ENCODE measurements around the gene HIGD1A. TPM values are rescaled to one million over a fixed set of nuclear protein-coding genes. Genes with fewer than 3 reads are reported as not detected.
"Not testable (repeated sequence)": the region's sequence is repeated elsewhere in the genome, so short reads cannot be mapped to it uniquely, and the experiment has no call there.

The HIGD1A gene
- total RNA-seq, 4 donors from 2014 or later: 52.3 to 239 (median 212) TPM

- no peaks in the 10 kb centered on the region for H3K36me3 ChIP-seq
- no peak for DNase-seq
- peak overlapping the region in 3 of 4 donors; percentile 51 to 82 (median 73) for H3K27ac ChIP-seq
- intact Hi-C loops (cut with DNase I): no loop called here
- WGBS, 2 donors: 72 to 80% methylated on average over 5 of the region's 5 CpGs
- TF ChIP-seq, protein P1, sequence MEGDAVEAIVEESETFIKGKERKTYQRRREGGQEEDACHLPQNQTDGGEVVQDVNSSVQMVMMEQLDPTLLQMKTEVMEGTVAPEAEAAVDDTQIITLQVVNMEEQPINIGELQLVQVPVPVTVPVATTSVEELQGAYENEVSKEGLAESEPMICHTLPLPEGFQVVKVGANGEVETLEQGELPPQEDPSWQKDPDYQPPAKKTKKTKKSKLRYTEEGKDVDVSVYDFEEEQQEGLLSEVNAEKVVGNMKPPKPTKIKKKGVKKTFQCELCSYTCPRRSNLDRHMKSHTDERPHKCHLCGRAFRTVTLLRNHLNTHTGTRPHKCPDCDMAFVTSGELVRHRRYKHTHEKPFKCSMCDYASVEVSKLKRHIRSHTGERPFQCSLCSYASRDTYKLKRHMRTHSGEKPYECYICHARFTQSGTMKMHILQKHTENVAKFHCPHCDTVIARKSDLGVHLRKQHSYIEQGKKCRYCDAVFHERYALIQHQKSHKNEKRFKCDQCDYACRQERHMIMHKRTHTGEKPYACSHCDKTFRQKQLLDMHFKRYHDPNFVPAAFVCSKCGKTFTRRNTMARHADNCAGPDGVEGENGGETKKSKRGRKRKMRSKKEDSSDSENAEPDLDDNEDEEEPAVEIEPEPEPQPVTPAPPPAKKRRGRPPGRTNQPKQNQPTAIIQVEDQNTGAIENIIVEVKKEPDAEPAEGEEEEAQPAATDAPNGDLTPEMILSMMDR (IDR thresholded peaks at IDR 0.05): no peak
- no peak for TF ChIP-seq POLR2A (IDR thresholded peaks at IDR 0.05)
- H3K27me3 ChIP-seq: no peaks in the 10 kb centered on the region
- peaks cover 8 to 27% (median 9%) of the 10 kb centered on the region in 3 donors for H3K4me1 ChIP-seq
- H3K4me3 ChIP-seq: no peak overlapping the region
- H3K9me3 ChIP-seq: no peaks in the 10 kb centered on the region
These were observed 10.0 kb upstream of the HIGD1A start for GRCh38 chr3:42814246-42814645.

DNA sequence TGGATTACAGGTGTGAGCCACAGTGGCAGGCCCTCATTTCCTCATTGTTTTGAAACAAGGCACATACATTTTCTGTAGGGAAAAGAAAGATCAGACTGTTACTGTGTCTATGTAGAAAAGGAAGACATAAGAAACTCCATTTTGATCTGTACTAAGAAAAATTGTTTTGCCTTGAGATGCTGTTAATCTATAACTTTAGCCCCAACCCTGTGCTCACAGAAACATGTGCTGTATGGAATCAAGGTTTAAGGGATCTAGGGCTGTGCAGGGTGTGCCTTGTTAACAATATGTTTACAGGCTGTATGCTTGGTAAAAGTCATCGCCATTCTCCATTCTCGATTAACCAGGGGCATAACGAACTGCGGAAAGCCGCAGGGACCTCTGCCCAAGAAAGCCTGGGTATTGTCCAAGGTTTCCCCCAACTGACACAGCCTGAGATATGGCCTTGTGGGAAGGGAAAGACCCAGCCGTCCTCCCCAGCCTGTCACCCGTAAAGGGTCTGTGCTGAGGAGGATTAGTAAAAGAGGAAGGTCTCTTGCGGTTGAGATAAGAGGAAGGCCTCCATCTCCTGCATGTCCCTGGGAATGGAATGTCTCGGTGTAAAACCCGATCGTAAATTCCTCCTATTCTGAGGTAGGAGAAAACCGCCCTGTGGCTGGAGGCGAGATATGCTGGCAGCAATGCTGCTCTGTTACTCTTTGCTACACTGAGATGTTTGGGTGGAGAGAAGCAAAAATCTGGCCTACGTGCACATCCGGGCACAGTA is 7.0 kb upstream of the HIGD1A start:
- intact Hi-C loops (cut with DNase I); H3K27ac ChIP-seq: not testable (repeated sequence)
- 69 to 79% methylated on average over 13 of the region's 15 CpGs for WGBS, 2 donors

GRCh38 chr3:42810706-42811105 is 6.4 kb upstream of the HIGD1A start:
- H3K4me3 ChIP-seq; DNase-seq; H3K27ac ChIP-seq; H3K9me3 ChIP-seq; intact Hi-C loops (cut with DNase I); H3K36me3 ChIP-seq; H3K27me3 ChIP-seq: not testable (repeated sequence)
- WGBS, 2 donors: 75 to 88% methylated on average over 10 of the region's 10 CpGs
- peaks cover 5 to 16% (median 5%) of the 10 kb centered on the region in 3 donors for H3K4me1 ChIP-seq

More for the DNA sequence above, 7.0 kb upstream of the HIGD1A start:
- H3K9me3 ChIP-seq, H3K36me3 ChIP-seq, H3K27me3 ChIP-seq, H3K4me3 ChIP-seq, DNase-seq: not testable (repeated sequence)
- H3K4me1 ChIP-seq: peaks cover 8 to 22% (median 9%) of the 10 kb centered on the region in 3 donors

DNA sequence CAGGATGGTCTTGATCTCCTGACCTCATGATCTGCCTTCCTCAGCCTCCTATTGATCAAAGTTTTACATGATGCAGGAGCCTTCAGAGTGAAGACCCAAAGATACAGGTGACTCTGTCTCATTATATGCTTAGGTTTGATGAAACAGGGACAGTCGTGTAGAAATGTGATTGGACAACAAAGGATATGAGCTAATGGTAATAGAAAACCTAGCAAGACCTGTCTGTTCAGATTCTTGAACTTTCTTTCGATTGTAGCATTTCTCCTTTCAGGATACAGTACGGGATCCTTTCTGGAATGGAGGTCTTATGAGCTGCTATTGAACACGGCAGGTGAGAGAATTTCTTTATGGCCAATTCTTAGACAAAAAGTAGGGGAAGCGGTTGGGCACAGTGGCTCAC is 4.9 kb upstream of the HIGD1A start, which contains the start of gene ACKR2:
Gene ACKR2 (plus strand): TSS at position 244 of the 400 bp plus-strand sequence. CDS start 55,058 bp downstream, outside the sequence.
- Histone ChIP-seq H3K4me1 (peaks cover 0 to 11% (median 5%) of the 10 kb centered on the region in 3 donors), H3K27me3 (no peaks in the 10 kb centered on the region), H3K4me3 (no peak within 1 kb of the TSS), H3K9me3 (no peaks in the 10 kb centered on the region), H3K27ac (no peak within 1 kb of the TSS), H3K36me3 (no peaks in the 10 kb centered on the region)
- no peak for TF ChIP-seq POLR2A (IDR thresholded peaks at IDR 0.05)
- TF ChIP-seq, protein P1 (IDR thresholded peaks at IDR 0.05): no peak
- intact Hi-C loops (cut with DNase I): no loop called here
- WGBS, 2 donors: 67 to 77% methylated on average over 5 of the region's 5 CpGs
- DNase-seq: no peak

GRCh38 chr3:42807929-42808328 is 3.6 kb upstream of the HIGD1A start:
- Histone ChIP-seq H3K27me3 (no peaks in the 10 kb centered on the region), H3K9me3 (no peaks in the 10 kb centered on the region), H3K36me3 (no peaks in the 10 kb centered on the region), H3K27ac (no peak overlapping the region), H3K4me1 (peaks cover 0 to 15% (median 9%) of the 10 kb centered on the region in 3 donors), H3K4me3 (no peak overlapping the region)
- TF ChIP-seq POLR2A (IDR thresholded peaks at IDR 0.05): no peak
- TF ChIP-seq, protein P1 (IDR thresholded peaks at IDR 0.05): no peak
- 97 to 98% methylated on average over 4 of the region's 4 CpGs for WGBS, 2 donors
- no peak for DNase-seq
- intact Hi-C loops (cut with DNase I): no loop called here

DNA sequence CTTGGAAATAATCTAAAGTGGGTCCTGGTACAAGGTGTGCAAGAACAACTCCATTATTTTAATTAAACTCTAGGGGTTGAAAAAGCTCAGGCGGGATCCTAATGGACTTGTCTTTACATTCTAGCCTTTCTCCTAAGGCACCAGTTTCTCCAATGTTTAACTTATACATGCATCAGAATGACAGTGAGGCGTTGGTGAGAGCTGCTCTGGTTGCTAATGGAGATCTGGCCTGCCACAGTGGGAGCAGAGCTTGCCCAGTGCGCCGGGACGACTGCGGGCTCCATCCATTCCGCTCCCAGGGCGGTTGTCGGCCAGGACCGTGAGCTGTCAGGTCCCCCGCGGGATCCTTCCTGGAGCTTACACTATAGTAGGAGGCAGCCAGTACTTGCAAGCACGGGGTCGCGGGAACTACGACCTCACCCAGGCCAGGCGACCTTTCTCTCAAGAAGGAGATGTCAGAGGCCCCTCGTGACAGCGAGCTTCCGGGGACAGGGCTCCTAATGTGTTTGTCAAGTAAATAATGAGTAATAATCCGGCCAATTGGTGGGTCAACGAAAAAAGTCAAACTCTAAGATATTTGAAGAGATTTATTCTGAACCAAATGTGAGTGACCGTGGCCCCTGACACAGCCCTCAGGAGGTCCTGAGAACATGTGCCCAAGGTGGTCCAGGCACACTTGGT is 991 bp upstream of the HIGD1A start:
- Histone ChIP-seq H3K4me3 (peak overlapping the region in 3 of 4 donors; percentile 85 to 96 (median 85)), H3K27me3 (no peaks in the 10 kb centered on the region), H3K4me1 (peaks cover 0 to 41% (median 26%) of the 10 kb centered on the region in 3 donors), H3K9me3 (no peaks in the 10 kb centered on the region), H3K36me3 (no peaks in the 10 kb centered on the region), H3K27ac (peak overlapping the region; percentile 97 to 100 (median 98))
- WGBS, 2 donors: 48 to 59% methylated on average over 13 to 17 of the region's 23 CpGs
- no peak for DNase-seq
- intact Hi-C loops (cut with DNase I): no loop called here
- TF ChIP-seq, protein P1 (IDR thresholded peaks at IDR 0.05): no peak
- TF ChIP-seq POLR2A (IDR thresholded peaks at IDR 0.05): no peak

Data from esophagus squamous epithelium (tissue), 5 donors.